Immature natural killer cell (primary cell): Measurements from ENCODE around the gene IPO11. TPM values are rescaled to one million over a fixed set of nuclear protein-coding genes. Genes with fewer than 3 reads are reported as not detected.

Source experiments
- DNase-seq, 3 donors: peaks; one replicate each; pipeline ENCODE4 v3.0.0; 2022; ENCODE audit warnings: mixed read lengths in 1 of 3
- H3K27ac Mint-ChIP-seq, 6 donors: one replicate each; pipeline ENCODE4 v1.8.0; 2020; ENCODE audit warnings: mixed read lengths in 6 of 6, mild to moderate bottlenecking in 5 of 6, inconsistent platforms in 4 of 6, moderate library complexity in 3 of 6
- H3K27me3 Mint-ChIP-seq, 3 donors: one replicate each; pipeline ENCODE4 v1.8.0; 2020 to 2021; ENCODE audit warnings: low read depth in 3 of 3, mild to moderate bottlenecking in 3 of 3, mixed read lengths in 3 of 3, moderate library complexity in 3 of 3, inconsistent platforms in 1 of 3
- H3K36me3 Mint-ChIP-seq, 3 donors: one replicate each; pipeline ENCODE4 v1.8.0; 2020; ENCODE audit warnings: mixed read lengths in 3 of 3, inconsistent platforms in 2 of 3, mild to moderate bottlenecking in 2 of 3
- H3K4me1 Mint-ChIP-seq, 2 donors: one replicate each; pipeline ENCODE4 v1.8.0; 2020; ENCODE audit warnings: inconsistent platforms in 2 of 2, mild to moderate bottlenecking in 2 of 2, mixed read lengths in 2 of 2, moderate library complexity in 1 of 2
- H3K4me3 Mint-ChIP-seq, 5 donors: one replicate each; pipeline ENCODE4 v1.8.0; 2020; ENCODE audit warnings: mild to moderate bottlenecking in 5 of 5, mixed read lengths in 5 of 5, inconsistent platforms in 3 of 5, moderate library complexity in 3 of 5
- H3K9me3 Mint-ChIP-seq, 6 donors: one replicate each; pipeline ENCODE4 v1.8.0; 2020; ENCODE audit warnings: mild to moderate bottlenecking in 6 of 6, mixed read lengths in 6 of 6, inconsistent platforms in 4 of 6, moderate library complexity in 3 of 6
- polyA plus RNA-seq, 3 donors: library from polyadenylated mRNA; unstranded; fragments of 300-500 nt; fragmentation: Illumina TruSeq; gene quantifications; one replicate each; pipeline ENCODE4 v1.2.3, GENCODE V29; 2021

Gene IPO11
- polyA plus RNA-seq, 3 donors from 2014 or later, result 15.1 to 30.0 (median 25.3) TPM

DNA sequence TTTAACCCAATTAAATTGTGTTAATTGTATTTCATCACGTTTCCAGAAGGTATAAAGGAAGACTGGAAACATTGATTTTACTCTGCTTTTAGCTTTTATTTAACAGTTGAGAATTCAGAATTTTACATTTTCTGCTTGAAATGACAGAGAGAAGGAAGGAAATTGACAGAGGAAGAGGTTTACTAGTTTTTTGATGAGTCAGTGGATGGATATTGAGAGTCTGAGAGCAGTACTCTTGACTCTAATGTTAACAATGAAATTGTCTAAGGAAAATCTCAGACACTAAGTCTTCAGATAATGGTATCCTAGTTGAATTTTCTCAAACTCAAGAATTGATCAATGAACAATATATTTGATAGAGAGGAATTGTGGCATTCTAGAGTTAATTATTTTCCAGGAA lies 60.6 kb downstream of the IPO11 start:
- Mint-ChIP-seq H3K36me3 (peaks cover 5 to 12% (median 7%) of the 10 kb centered on the region in 3 donors), H3K9me3 (no peaks in the 10 kb centered on the region), H3K4me1 (no peaks in the 10 kb centered on the region), H3K4me3 (no peak overlapping the region), H3K27ac (no peak overlapping the region), H3K27me3 (peaks cover 0 to 1% (median 0%) of the 10 kb centered on the region in 3 donors)
- DNase-seq, result no peak

GRCh38 chr5:62475072-62475471 lies 62.5 kb downstream of the IPO11 start:
- Mint-ChIP-seq H3K36me3 (peaks cover under 1 to 25% (median 11%) of the 10 kb centered on the region in 3 donors), H3K4me1 (no peaks in the 10 kb centered on the region), H3K27ac (no peak overlapping the region), H3K9me3 (no peaks in the 10 kb centered on the region), H3K4me3 (no peak overlapping the region), H3K27me3 (peaks cover 0 to 1% (median 0%) of the 10 kb centered on the region in 3 donors)
- DNase-seq, result no peak

- H3K27ac Mint-ChIP-seq, result no peak overlapping the region
- no peaks in the 10 kb centered on the region for H3K4me1 Mint-ChIP-seq
- no peaks in the 10 kb centered on the region for H3K9me3 Mint-ChIP-seq
- no peak for DNase-seq
- peaks cover 0 to 3% (median 0%) of the 10 kb centered on the region in 3 donors for H3K27me3 Mint-ChIP-seq
- peaks cover 11 to 29% (median 27%) of the 10 kb centered on the region in 3 donors for H3K36me3 Mint-ChIP-seq
- no peak overlapping the region for H3K4me3 Mint-ChIP-seq
Measured at GRCh38 chr5:62477801-62478200, 65.2 kb downstream of the IPO11 start.

DNA sequence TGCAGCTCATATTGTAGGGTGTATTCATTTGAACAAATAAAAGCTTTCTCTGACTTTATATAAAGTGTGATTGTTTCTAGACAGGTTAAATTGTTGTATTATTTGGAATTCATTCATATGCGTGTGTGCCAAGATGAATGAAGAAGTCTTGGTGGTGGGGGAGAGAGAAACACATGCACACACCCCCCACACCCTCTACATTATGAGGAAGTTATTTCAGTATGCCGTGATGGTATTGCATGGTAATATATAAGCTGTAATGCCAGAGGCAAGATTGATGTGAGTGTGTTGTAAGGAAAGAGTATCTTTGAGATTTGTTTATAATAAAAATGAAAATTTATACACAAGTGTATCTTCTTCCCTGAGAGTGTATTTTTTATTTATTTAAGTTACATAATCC lies 71.0 kb downstream of the IPO11 start:
- H3K4me3 Mint-ChIP-seq, result no peak overlapping the region
- H3K4me1 Mint-ChIP-seq, result no peaks in the 10 kb centered on the region
- peaks cover 0 to 1% (median 0%) of the 10 kb centered on the region in 3 donors for H3K27me3 Mint-ChIP-seq
- peaks cover 16 to 47% (median 39%) of the 10 kb centered on the region in 3 donors for H3K36me3 Mint-ChIP-seq
- no peak overlapping the region for H3K27ac Mint-ChIP-seq
- no peaks in the 10 kb centered on the region for H3K9me3 Mint-ChIP-seq
- no peak for DNase-seq

- H3K4me1 Mint-ChIP-seq, result no peaks in the 10 kb centered on the region
- H3K36me3 Mint-ChIP-seq, result peaks cover 21 to 34% (median 21%) of the 10 kb centered on the region in 3 donors
- no peak overlapping the region for H3K4me3 Mint-ChIP-seq
- no peak overlapping the region for H3K27ac Mint-ChIP-seq
- no peaks in the 10 kb centered on the region for H3K27me3 Mint-ChIP-seq
- DNase-seq, result no peak
- H3K9me3 Mint-ChIP-seq, result no peaks in the 10 kb centered on the region
Measured at GRCh38 chr5:62486672-62487071, 74.1 kb downstream of the IPO11 start.

DNA sequence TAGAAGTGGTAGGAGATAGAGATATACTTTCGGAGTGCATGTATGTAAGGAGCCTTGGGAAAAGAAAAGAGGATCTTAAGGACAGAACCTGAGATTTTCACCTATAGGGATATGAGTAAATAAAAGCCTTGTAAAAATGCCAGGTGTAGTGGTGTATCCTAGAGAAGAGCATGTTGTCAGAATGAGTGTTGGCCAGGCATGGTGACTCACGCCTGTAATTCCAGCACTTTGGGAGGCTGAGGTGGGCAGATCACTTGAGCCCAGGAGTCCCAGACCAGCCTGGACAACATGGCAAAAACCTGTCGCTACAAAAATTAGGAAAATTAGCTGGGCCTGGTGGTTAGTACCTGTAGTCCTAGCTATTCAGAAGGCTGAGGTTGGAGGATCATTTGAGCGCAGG lies 76.0 kb downstream of the IPO11 start:
- no peak for DNase-seq
- H3K4me1 Mint-ChIP-seq, result no peaks in the 10 kb centered on the region
- H3K36me3 Mint-ChIP-seq, result peaks cover 16 to 31% (median 28%) of the 10 kb centered on the region in 3 donors
- H3K27ac Mint-ChIP-seq, result peak overlapping the region in 1 of 6 donors; percentile 10
- H3K4me3 Mint-ChIP-seq, result no peak overlapping the region
- H3K9me3 Mint-ChIP-seq, result no peaks in the 10 kb centered on the region
- no peaks in the 10 kb centered on the region for H3K27me3 Mint-ChIP-seq

GRCh38 chr5:62489471-62489870 lies 76.9 kb downstream of the IPO11 start:
- Mint-ChIP-seq H3K27ac (no peak overlapping the region), H3K36me3 (peaks cover 16 to 23% (median 22%) of the 10 kb centered on the region in 3 donors), H3K9me3 (no peaks in the 10 kb centered on the region), H3K27me3 (no peaks in the 10 kb centered on the region), H3K4me1 (no peaks in the 10 kb centered on the region), H3K4me3 (no peak overlapping the region)
- DNase-seq, result no peak

DNA sequence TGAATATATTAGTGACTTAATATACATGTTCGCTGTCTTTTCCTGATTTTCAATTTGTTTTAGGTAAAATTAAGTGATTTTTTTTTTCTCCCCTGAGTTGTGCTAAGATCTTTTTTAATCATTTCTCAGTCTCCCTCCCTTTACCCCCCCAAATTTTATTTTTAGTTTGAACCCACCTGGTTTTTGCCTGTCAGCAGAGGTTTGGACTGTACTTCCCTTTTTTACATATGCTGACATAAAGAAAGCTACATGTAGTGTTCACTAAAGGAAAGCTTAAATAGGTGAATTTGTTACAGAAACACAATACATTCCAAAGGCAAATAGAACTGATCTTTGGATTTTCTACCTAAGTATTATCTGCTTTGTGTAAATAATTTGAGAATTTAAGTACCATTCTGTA lies 82.2 kb downstream of the IPO11 start:
- Mint-ChIP-seq H3K27ac (no peak overlapping the region), H3K4me3 (no peak overlapping the region), H3K36me3 (peaks cover 12 to 27% (median 23%) of the 10 kb centered on the region in 3 donors), H3K27me3 (peaks cover 0 to 2% (median 0%) of the 10 kb centered on the region in 3 donors), H3K4me1 (no peaks in the 10 kb centered on the region), H3K9me3 (no peaks in the 10 kb centered on the region)
- no peak for DNase-seq

DNA sequence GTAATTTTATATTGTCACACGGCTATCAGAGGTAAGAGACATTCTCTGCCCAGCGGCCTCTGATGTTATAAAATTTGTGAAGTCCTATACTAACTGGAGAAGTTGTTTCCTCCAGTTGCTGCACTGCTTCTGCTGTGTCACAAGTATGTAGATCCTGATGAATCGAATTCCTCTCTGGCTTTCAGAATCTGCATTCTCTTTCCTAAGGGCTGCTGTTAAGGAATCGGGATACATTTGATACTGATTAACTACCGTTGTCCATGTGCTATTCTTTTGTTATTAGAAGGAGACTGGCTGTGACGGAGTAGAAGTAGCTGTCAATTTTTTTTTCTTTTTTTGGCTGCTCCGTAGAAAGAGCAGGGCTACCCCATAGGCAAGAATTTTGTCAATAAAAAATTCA lies 84.3 kb downstream of the IPO11 start:
- DNase-seq, result no peak

GRCh38 chr5:62498961-62499360 lies 86.4 kb downstream of the IPO11 start:
- Mint-ChIP-seq H3K27me3 (peaks cover 0 to 2% (median 0%) of the 10 kb centered on the region in 3 donors), H3K27ac (no peak overlapping the region), H3K9me3 (no peaks in the 10 kb centered on the region), H3K4me1 (no peaks in the 10 kb centered on the region), H3K4me3 (no peak overlapping the region), H3K36me3 (peaks cover 11 to 21% (median 17%) of the 10 kb centered on the region in 3 donors)
- no peak for DNase-seq

More for the DNA sequence above, 84.3 kb downstream of the IPO11 start:
- H3K4me3 Mint-ChIP-seq, result no peak overlapping the region
- H3K4me1 Mint-ChIP-seq, result no peaks in the 10 kb centered on the region
- H3K36me3 Mint-ChIP-seq, result peaks cover 16 to 29% (median 17%) of the 10 kb centered on the region in 3 donors
- H3K27me3 Mint-ChIP-seq, result peaks cover 0 to 2% (median 0%) of the 10 kb centered on the region in 3 donors
- H3K9me3 Mint-ChIP-seq, result no peaks in the 10 kb centered on the region
- no peak overlapping the region for H3K27ac Mint-ChIP-seq

DNA sequence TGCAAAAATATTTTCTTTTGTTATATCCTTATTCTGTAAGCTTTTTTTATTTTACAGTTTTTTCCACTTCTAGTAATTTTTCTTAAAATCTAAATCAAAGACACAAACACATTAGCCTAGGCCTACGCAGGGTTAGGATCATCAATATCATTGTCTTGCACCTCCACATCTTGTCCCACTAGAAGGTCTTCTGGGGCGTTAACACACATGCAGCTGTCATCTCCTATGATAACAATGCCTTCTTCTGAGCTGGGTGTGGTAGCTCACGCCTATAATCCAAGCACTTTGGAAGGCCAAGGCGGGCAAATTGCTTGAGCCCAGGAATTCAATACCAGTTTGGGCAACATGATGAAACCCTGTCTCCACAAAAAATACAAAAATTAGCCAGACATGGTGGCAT lies 87.2 kb downstream of the IPO11 start:
- Mint-ChIP-seq H3K4me1 (no peaks in the 10 kb centered on the region), H3K9me3 (no peaks in the 10 kb centered on the region), H3K36me3 (peaks cover 7 to 17% (median 14%) of the 10 kb centered on the region in 3 donors), H3K4me3 (no peak overlapping the region), H3K27me3 (peaks cover 0 to 2% (median 0%) of the 10 kb centered on the region in 3 donors), H3K27ac (no peak overlapping the region)
- no peak for DNase-seq

GRCh38 chr5:62502456-62503101 lies 90.0 kb downstream of the IPO11 start:
- Mint-ChIP-seq H3K4me3 (no peak overlapping the region), H3K9me3 (no peaks in the 10 kb centered on the region), H3K27me3 (peaks cover 0 to 2% (median 0%) of the 10 kb centered on the region in 3 donors), H3K27ac (peak overlapping the region in 1 of 6 donors; percentile 22), H3K4me1 (no peaks in the 10 kb centered on the region), H3K36me3 (peaks cover 5 to 13% (median 11%) of the 10 kb centered on the region in 3 donors)
- DNase-seq, result no peak

GRCh38 chr5:62504129-62504528 lies 91.6 kb downstream of the IPO11 start:
- H3K4me3 Mint-ChIP-seq, result no peak overlapping the region
- peaks cover 9 to 15% (median 13%) of the 10 kb centered on the region in 3 donors for H3K36me3 Mint-ChIP-seq
- no peak for DNase-seq
- no peaks in the 10 kb centered on the region for H3K4me1 Mint-ChIP-seq
- no peaks in the 10 kb centered on the region for H3K9me3 Mint-ChIP-seq
- H3K27ac Mint-ChIP-seq, result peak overlapping the region in 1 of 6 donors; percentile 63
- H3K27me3 Mint-ChIP-seq, result no peaks in the 10 kb centered on the region

DNA sequence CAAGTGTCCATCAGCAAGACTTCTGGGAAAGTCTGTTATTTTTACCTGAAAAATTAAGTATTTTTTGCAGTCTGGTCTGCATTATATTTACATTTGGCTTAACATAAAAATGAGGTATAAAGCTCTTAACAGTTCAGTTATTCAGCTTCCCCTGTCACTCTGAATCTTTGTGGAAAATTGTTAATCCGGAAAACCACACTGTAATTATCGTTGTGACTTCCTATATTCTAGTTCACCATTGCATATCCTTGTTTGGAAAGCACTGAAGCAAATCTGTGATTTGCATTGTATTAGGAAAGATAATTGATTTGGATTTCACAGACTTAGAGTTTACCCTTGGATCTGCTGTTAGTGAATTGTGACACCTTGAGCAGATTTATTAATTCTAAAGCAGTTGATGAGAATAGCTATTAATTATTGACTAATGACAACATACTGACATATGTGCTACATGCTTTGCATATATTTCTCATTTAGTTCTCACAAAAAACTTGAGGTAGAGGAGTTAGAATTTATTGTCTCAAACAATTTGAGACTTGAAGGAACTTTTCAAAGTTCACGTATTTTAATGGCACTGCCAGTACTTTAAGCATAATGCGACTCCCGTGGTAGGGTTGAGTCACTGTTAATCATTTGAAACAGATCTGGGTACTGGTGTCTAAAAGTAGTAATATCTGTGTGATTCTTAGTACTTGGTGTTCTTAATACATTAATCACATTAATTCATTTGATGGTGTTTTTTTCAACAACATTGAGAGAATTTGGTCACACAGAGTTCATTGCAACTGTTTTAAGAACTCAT lies 94.3 kb downstream of the IPO11 start:
- Mint-ChIP-seq H3K27ac (no peak overlapping the region), H3K4me3 (no peak overlapping the region), H3K27me3 (no peaks in the 10 kb centered on the region), H3K4me1 (peaks cover 0 to 6% of the 10 kb centered on the region in 2 donors), H3K9me3 (no peaks in the 10 kb centered on the region), H3K36me3 (peaks cover 15 to 26% (median 15%) of the 10 kb centered on the region in 3 donors)
- DNase-seq, result no peak
